ENCODE measurements around the gene ELL. TPM values are rescaled to one million over a fixed set of nuclear protein-coding genes. Genes with fewer than 3 reads are reported as not detected.

ELL gene
- total and polyA plus RNA-seq, 9 of the 15 experiments (the other 6 are each of a cell fraction or from before 2014, with no cell fraction given) = 0.24 to 22.5 (median 4.1) TPM

GRCh38 chr19:18438331-18439024 is 83.4 kb downstream of the ELL start (continued):
- TF ChIP-seq PTTG1 (tag; IDR thresholded peaks at IDR 0.05; ENCODE audit: low read depth) = no peak
- peak; percentile 58 for TF ChIP-seq CHD1 (IDR thresholded peaks at IDR 0.05; ENCODE audit: low read length)
- no peak for TF ChIP-seq ZNF551 (CRISPR knock-in tag; IDR thresholded peaks at IDR 0.05)
- 0 out of 2 replicates have a peak, but pooled peaks have one; percentile 18 for TF ChIP-seq ZNF212 (CRISPR knock-in tag; IDR thresholded peaks at IDR 0.05)
- TF ChIP-seq ZNF175 (CRISPR knock-in tag; IDR thresholded peaks at IDR 0.05; ENCODE audit: low read depth) = no peak
- TF ChIP-seq ZNF717 (CRISPR knock-in tag; IDR thresholded peaks at IDR 0.05) = no peak
- peak; percentile 74; the same call in 1 of the 2 replicates for TF ChIP-seq RNF2 (IDR thresholded peaks at IDR 0.05)
- no peak for TF ChIP-seq NKRF (IDR thresholded peaks at IDR 0.05; ENCODE audit: borderline replicate concordance)
- peak; percentile 13; the same call in 1 of the 2 replicates for TF ChIP-seq POLR2A (conservative IDR thresholded peaks at IDR 0.05)
- no peak for TF ChIP-seq CREB3L1 (IDR thresholded peaks at IDR 0.05; ENCODE audit: borderline replicate concordance, low read depth)
- TF ChIP-seq NFE2L1 (tag; IDR thresholded peaks at IDR 0.05; ENCODE audit: borderline replicate concordance, low read depth) = no peak
- TF ChIP-seq ELF4 (CRISPR knock-in tag; IDR thresholded peaks at IDR 0.05) = 0 out of 2 replicates have a peak, but pooled peaks have one; percentile 4
- peak in 1 of 2 experiments; percentile 7; a peak in 3 of 4 replicates for TF ChIP-seq TEAD1 (CRISPR knock-in tag; IDR thresholded peaks at IDR 0.05)
- TF ChIP-seq SAP30 (IDR thresholded peaks at IDR 0.05; ENCODE audit: borderline replicate concordance, insufficient read depth, low read depth, low read length, poor library complexity, severe bottlenecking) = peak; percentile 45
- 0 out of 2 replicates have a peak, but pooled peaks have one; percentile 31 for TF ChIP-seq NFIC (IDR thresholded peaks at IDR 0.05)
- TF ChIP-seq SAFB (IDR thresholded peaks at IDR 0.05; ENCODE audit: borderline replicate concordance, low read depth, low read length) = peak; percentile 55; the same call in 1 of the 2 replicates
- peak; percentile 52 for TF ChIP-seq MAX (CRISPR knock-in tag; IDR thresholded peaks at IDR 0.05)
- TF ChIP-seq TSC22D4 (tag; IDR thresholded peaks at IDR 0.05) = no peak
- no peak for TF ChIP-seq SIRT6 (IDR thresholded peaks at IDR 0.05; ENCODE audit: low read depth, low read length)
- no peak for TF ChIP-seq TSHZ1 (CRISPR knock-in tag; IDR thresholded peaks at IDR 0.05)
- peak; percentile 55; the same call in 1 of the 2 replicates for TF ChIP-seq HNRNPL (IDR thresholded peaks at IDR 0.05; ENCODE audit: low read depth, low read length)
